GM18526 (cell line): ENCODE measurements around the gene APEH.
A peak's percentile ranks its signal among the peaks of the same experiment; 100 is the strongest.

Experiments
- POLR2A ChIP-seq: IDR thresholded peaks from 3 replicates; pipeline ENCODE4 v1.6.1; 2011; ENCODE audit not compliant: insufficient read length; ENCODE audit errors: extremely low read depth

APEH gene

DNA sequence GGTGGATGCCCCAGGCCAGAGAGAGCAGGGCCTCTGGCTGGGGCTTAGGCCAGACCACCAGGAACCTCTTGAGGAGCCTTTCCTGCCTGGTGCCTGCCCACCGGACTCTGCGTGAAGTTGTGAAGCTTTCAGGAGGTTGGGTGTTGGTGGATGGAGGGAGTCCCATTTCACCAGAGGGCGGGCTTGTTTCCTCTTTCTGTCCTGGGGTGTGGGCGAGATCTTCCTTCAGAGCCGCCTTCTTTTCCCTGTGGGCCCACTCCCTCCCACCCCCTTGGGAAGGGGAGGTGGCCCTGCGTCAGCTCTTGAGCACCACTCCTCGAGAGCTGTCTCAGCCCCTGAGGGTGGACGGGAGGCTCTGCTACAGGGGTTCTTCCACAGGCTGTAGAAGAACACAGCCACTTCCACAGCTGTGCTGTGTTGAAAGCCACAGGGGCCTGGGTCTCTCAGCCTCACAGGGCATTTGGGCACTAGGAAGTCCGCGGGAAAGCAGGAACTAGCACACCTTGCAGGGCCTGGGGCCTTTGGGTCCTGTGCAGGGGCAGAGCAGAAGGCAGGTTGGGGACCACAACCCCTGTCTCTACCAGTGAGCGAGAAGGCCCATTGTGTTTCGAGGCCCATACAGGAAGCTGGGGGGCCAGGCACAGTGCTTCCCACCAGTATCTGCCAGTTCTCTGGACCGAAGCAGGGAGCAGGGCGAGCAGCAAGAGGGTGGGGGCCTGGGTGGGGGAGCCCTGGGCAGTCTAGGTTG lies 43.2 kb downstream of the APEH start:
- no peak for TF ChIP-seq POLR2A

DNA sequence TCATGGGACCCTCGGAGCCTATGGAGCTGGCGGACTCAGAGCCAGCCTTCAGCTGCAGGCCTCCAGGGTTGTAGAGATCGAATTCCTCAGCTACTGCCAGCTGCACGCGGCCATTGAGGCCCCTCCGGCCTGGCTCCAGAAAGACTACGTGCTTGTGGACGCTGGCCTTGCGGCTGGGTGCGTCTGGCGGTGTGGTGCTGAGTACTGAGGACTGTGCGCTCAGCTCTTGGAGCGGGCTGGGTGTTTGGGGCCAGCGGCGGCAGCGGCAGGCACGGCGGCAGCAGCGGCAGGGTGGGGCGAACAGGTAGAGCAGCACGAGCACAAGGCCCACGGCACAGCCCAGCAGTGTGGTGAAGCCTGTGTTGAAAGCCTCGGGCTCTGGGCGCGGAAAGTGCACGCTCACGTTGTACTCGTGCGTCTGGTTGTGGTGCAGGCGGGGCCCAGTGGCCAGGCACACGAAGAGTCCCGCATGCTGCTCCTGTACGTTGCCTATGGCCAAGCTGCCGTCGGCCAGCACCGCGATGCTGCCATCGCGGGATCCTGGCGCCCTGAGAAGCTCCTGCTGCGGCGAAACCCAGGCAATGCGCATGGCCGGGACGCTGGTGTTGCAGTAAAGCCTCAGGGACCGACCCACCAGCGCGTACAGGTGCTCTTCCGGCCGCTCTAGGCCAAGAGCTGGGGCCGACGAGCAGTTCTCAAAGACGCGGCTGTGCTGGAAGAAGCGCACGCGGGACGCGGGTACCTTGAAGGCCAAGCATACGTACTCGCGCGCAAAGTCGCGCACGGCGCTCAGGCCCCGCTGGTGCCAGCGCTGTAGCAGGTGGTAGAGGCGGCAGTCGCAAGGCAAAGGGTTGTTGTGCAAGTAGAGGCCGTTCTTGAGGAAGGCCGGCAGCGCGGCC lies 44.1 kb downstream of the APEH start:
- peak; percentile 24 for TF ChIP-seq POLR2A

DNA sequence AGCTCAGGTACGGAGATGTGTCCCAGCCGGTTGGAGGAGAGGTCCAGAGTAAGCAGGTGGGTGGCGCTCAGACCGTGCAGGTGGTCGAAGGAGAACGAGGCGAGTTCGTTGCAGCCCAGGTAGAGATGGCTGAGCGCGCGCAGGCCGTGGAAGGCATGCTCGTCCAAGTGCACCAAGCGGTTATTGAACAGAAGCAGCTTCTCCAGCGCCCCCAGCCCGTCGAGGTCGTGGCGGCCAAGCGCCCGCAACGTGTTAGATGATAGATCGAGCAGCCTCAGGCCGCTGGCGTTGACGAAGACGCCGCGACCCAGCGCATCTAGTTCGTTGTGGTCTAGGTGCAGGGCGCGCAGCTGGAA lies 44.7 kb downstream of the APEH start:
- no peak for TF ChIP-seq POLR2A

DNA sequence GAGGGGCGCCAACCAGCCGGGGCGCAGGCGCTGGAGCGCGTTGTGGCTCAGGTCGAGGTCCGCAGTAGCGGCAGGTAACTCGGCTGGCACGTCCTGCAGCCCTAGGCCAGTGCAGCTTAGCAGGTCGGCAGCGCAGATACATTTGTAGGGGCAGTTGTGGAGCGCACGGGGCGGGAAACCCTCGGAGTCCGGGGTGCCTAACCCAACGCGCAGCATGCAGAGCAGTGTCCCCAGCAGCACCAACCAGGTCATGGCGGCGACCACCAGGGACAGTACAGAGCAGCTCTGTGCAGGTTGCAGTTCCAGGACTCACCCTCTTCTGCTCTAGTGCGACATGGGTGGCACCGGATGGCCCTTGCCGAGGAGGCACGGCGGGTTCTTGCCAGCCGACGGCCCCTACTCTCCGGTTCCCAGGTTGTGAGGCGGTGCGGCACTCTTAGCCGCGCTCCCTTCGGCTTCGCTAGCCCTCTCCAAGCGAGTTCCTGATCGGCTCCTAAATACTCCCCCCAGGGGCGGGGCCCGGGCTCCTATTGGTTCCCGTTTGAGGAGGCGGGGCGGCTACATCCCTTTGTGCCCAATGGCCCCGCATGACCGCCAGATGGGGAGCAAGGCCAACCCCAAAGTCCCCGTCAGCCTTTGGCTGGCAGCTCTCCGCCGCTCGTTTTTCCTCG lies 45.2 kb downstream of the APEH start, which contains the start of gene AMIGO3:
Gene AMIGO3 (minus strand): TSS at position 471 of the 671 bp plus-strand sequence. CDS start 219 bp downstream, at position 252.
- peak; percentile 91 for TF ChIP-seq POLR2A

DNA sequence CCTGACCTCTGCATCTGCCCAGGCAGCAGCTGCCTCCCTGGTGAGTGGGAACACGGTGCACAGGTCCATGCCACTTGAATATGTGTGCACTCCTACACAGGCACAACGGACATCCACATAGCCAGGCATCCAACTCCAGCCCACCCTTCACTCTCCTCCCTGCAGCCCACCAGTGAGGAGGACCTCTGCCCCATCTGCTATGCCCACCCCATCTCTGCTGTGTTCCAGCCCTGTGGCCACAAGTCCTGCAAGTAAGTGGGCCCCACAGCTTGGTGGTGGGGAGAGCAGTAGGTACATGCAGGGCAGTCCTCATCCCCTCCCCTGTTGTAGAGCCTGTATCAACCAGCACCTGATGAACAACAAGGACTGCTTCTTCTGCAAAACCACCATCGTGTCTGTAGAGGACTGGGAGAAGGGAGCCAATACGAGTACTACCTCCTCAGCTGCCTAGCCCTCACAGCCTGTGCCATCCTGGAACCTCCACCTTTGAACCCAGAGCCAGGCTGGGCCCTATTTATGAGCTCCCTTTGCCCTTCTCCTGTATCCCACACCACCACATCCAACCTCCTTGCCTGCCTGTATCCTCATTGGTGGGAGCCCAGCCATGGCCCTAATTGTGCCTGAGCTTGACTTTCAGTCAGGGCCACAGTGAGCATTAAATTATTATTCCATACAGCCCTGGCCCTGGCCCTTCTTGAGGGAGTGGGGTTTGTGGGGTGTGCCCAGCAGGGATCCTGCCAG lies 46.9 kb downstream of the APEH start:
- TF ChIP-seq POLR2A: peak; percentile 6

DNA sequence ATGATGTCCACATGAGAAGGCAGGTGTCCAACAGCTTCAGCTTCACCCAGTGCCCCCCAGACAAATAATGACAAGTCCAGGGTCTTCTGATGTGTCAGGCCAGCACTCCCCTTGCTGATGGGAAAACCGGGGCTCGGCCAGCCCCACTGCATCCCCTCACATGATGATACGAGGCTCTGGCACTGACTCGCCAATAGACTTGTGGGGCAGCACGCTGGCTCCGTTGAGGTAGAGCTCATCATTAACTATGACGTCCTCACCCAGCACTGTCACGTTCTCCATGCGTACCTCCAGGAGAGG lies 47.4 kb downstream of the APEH start:
- TF ChIP-seq POLR2A: no peak

DNA sequence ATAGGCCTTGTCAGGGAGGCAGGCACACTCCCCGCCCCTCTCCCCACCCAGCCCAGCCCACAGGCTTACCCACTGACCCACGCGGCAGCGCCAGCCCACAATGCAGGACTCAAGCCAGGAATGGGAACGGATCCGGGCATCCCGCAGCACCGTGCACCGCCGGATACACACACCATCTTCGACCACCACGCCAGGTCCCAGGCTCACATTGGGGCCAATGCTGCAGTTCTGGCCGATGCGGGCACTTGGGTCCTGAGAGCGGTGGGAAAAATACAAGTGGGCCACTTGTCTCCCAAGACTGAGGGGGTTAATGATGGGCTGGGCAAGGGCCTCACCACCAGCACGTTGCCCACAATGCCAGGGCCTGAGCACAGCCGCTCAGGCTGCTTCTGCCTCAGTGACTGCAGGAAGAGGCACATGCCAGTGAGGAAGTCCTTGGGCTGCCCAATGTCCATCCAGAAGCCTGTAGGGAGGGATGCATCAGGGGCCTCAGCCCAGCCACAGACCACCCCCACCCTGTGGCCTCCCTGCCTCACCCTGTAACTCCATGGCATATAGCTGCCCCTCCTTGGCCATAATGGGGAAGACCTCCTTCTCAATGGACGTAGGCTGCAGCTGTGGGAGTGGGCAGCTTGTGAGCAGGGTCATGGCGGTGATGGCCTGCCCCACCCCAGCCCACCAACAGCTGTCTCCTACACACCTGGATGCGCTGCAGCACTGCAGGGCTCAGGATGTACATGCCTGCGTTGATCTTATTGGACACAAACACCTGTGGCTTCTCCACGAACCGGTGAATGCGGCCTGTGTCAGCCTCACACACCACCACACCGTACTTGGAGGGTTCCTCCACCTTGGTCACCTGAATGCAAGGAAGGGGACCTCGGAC lies 48.0 kb downstream of the APEH start:
- no peak for TF ChIP-seq POLR2A

DNA sequence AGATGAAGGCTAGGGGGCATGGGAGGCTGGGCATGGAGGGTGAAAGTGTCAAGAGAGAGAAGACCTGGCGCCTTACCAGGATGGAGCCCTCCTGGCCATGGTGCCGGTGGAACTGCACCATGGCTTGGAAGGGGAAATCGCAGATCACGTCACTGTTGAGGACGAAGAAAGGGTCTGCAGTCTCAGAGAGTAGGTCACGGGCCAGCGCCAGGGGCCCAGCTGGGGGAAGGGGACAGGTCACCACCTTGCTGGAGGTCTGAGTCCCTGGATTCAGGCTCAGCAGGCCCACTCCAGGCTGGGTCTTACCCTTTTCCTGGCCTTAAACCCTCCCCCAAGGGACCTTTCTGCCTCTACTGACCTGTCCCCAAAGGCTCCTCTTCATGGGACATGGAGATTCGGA lies 48.7 kb downstream of the APEH start:
- TF ChIP-seq POLR2A: no peak

DNA sequence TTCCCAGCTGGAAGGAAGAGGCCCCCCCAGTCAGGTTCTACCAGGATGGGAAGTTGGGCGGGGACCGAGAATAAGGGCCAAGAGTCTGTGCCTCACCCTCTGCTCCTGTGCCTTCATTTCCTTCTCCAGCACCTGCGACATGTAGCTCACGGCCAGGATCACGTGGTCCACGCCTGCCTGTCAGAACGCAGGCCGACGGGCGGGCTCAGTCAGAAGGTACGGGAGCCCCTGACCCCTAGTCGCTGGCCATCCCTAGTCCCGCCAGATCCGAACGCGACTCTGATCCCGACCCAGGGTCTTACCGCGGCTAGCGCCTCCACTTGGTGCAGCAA lies 49.1 kb downstream of the APEH start:
- TF ChIP-seq POLR2A: no peak

DNA sequence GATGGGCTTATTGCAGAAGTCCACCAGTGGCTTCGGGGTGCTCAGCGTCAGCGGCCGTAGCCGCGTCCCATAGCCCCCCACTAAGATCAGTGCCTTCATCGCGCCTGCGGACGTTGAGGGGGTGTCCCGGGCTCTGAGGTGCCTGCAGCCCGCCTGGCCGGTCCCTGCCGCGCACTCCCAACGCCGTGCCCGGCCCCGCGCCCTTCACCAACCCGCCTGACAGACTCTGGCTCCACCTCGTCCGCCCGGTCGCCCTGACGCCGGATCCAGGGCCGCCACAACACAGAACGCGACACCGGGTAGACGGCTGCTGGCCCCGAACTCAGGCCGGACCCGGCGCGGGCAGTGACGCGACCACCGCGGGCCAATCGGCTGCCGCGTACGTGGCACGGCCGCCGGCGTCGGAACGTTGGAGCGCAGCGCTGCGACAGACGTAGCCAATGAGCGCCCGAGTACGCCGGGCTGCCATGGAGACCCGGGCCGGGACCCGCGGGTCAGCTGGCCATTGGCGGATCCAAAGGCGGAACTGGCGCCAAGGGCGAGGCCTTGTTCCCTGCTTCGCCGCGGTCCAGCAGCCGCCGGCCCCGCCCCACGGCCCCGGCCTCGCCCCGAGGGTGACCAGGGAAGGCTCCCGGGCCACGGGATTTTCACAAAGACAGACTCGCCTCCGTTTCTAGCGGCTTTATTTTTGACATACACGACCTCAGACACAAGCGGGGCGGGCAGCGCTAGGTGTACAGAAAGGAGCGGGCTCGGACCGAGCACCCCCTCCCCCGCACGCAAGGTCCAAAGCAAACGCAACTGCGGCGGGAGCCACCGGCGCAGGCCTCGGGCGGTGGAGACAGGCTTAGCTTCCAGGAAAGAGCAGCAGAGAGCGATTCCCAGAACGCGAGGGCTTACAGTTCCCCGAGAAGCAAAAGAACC lies 49.7 kb downstream of the APEH start, which contains the start of gene GMPPB:
Gene GMPPB (minus strand): TSS at position 324 of the 924 bp plus-strand sequence. CDS start 225 bp downstream, at position 99.
- peak; percentile 67 for TF ChIP-seq POLR2A

DNA sequence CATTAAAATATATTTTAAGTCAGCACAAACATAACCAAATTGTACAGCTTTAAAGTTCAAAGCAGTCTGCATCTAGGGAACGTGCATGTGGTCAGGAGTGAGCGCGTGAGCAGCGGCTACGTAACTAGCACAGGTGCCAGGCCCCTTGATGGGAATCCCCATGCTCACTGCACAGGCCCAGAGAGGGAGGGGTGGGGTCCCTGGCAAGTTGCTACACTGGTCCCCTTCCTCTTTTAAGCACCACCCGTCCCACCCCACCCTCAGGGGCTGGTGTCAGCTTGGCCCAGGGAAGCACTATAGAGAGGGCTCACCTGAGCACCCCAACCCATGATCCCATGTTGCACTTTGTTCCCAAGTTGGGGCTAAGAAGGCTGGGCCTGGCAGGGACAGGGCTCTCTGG lies 50.4 kb downstream of the APEH start:
- no peak for TF ChIP-seq POLR2A

DNA sequence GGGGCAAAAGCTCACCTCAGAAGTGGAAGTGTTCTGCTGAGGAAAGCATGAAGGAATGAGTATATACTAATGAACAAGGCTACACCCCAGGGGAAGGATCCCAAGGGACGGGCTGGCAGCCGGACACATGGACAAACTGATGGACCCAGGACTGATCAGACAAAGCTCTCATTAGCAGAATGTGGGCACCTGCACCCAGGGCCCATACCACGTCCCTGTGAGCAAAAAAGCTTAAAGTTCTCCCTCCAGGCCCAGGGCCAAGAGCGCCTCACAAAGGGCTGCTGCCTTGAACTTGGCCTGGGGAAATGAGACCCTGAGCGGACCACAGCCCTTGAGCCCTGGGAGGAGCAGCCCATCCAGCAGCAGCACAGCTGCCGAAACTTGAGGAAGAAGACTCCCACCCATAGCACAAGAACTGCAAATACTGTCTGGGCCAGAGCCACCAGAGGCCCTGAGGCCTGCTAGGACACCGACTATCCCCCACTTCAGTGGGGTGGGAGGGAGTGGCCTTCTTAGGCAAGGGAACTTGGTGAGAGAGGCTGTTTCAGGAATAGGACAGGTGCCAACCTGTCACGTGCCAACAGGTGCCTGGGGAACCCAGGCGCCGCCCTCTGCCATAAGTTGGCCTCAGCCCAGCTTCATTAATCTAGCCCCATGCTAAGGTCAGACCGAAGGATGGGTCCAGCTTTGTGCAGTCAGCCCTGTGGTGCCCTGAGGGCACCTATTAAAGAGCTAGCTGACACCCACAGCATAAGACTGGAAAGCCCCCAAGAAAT lies 51.9 kb downstream of the APEH start:
- no peak for TF ChIP-seq POLR2A
